GM03348 (cell line): ENCODE data around the gene SCNN1A.

Source experiments
- DNase-seq: peaks from one replicate; pipeline ENCODE4 v3.0.0; 2012; ENCODE audit warnings: low spot score

SCNN1A gene

GRCh38 chr12:6384499-6385436, 9.4 kb upstream of the SCNN1A start:
- peak; percentile 62 for DNase-seq

GRCh38 chr12:6383572-6384498, 8.5 kb upstream of the SCNN1A start, which contains the start of gene LTBR:
Gene LTBR (plus strand): TSS chr12:6384162. CDS start chr12:6384359, 197 bp downstream.
- peak; percentile 98 for DNase-seq

GRCh38 chr12:6382982-6383381, 7.6 kb upstream of the SCNN1A start:
- no peak for DNase-seq

GRCh38 chr12:6382371-6382770, 7.0 kb upstream of the SCNN1A start:
- no peak for DNase-seq

GRCh38 chr12:6380141-6381121, 5.1 kb upstream of the SCNN1A start:
- DNase-seq, result peak; percentile 39

GRCh38 chr12:6378709-6379472, 3.5 kb upstream of the SCNN1A start:
- DNase-seq, result no peak

- DNase-seq, result no peak
Observed at GRCh38 chr12:6377667-6377994, 2.3 kb upstream of the SCNN1A start.

GRCh38 chr12:6376870-6377666, 1.7 kb upstream of the SCNN1A start:
- DNase-seq, result no peak

GRCh38 chr12:6376079-6376869, 911 bp upstream of the SCNN1A start:
- DNase-seq, result peak; percentile 91

GRCh38 chr12:6374786-6375160, 590 bp downstream of the SCNN1A start:
- no peak for DNase-seq

- no peak for DNase-seq
Observed at GRCh38 chr12:6374028-6374785, 1.2 kb downstream of the SCNN1A start.

- DNase-seq, result no peak
Observed at GRCh38 chr12:6373022-6373787, 2.2 kb downstream of the SCNN1A start.

GRCh38 chr12:6372403-6373003, 2.9 kb downstream of the SCNN1A start:
- peak; percentile 92 for DNase-seq

- no peak for DNase-seq
Observed at GRCh38 chr12:6370994-6371754, 4.2 kb downstream of the SCNN1A start.

GRCh38 chr12:6370576-6370935, 4.8 kb downstream of the SCNN1A start:
- DNase-seq, result no peak

- no peak for DNase-seq
Observed at GRCh38 chr12:6369916-6370575, 5.3 kb downstream of the SCNN1A start.
